ENCODE measurements around the gene SMC2. TPM values are rescaled to one million over a fixed set of nuclear protein-coding genes. Genes with fewer than 3 reads are reported as not detected.

SMC2 gene
- polyA plus RNA-seq, 2 of the 4 experiments (the other 2 are of a cell fraction): 33.9 to 43.3 TPM

DNA sequence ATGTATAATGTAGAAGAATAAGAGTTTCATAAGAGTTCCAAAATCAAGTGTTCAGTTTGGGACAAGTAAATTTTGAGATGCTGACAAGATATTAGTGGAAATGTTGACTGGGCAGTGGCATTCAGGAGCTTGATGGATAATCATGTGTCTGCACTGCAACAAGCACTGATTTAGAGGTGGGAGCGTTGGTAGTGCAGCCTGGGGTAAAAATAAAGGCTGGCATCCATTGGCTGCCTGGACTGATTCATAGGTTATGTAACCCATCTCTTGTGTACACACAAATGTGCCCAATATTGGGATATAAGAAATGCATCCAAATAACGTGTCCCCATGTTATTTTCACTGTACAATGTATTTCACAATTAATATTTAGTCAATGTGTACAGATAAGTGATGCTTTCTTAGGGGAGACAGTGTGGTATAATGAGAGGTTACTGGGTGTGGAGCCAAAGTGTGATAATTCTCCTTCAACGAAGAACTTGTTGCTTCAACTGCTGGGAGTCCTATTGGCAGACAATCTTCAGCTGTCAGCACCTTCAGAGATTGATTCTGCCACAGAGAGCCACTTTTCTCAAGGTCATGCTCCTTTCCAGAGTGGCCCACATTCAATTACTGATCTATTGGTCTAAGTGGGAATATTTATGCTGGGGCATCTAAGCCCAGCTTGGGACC lies 20.9 kb upstream of the SMC2 start:
- H3K9me3 ChIP-seq: 0 out of 3 replicates have a peak, but pooled peaks cover 2% of the 10 kb centered on the region
- POLR2A ChIA-PET: no interaction called here
- H3K27ac ChIP-seq: peak overlapping the region in 1 of 2 experiments; percentile 65; a peak in 2 of 6 replicates
- H3K4me3 ChIP-seq: no peak overlapping the region
- WGBS (ENCODE audit: missing lambda C conversion rate): 36% methylated on average over 3 of the region's 3 CpGs
- H3K4me1 ChIP-seq: peaks cover 46% of the 10 kb centered on the region
- no peak for TF ChIP-seq RCOR1 (IDR thresholded peaks at IDR 0.05; ENCODE audit: low read depth, low read length)
- TF ChIP-seq, protein P1, sequence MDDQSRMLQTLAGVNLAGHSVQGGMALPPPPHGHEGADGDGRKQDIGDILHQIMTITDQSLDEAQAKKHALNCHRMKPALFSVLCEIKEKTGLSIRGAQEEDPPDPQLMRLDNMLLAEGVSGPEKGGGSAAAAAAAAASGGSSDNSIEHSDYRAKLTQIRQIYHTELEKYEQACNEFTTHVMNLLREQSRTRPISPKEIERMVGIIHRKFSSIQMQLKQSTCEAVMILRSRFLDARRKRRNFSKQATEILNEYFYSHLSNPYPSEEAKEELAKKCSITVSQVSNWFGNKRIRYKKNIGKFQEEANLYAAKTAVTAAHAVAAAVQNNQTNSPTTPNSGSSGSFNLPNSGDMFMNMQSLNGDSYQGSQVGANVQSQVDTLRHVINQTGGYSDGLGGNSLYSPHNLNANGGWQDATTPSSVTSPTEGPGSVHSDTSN (IDR thresholded peaks at IDR 0.05): no peak
- no peak for TF ChIP-seq ESRRA (IDR thresholded peaks at IDR 0.05; ENCODE audit: borderline replicate concordance, low read length)
- no peak for TF ChIP-seq ZSCAN20 (CRISPR knock-in tag; IDR thresholded peaks at IDR 0.05)
- no peak for TF ChIP-seq E2F6 (IDR thresholded peaks at IDR 0.05; ENCODE audit: borderline replicate concordance, low read depth)
- no peak for TF ChIP-seq RARB (CRISPR knock-in tag; IDR thresholded peaks at IDR 0.05)
- TF ChIP-seq JUNB (IDR thresholded peaks at IDR 0.05): no peak
- no peak for TF ChIP-seq EHF (CRISPR knock-in tag; IDR thresholded peaks at IDR 0.05)
- TF ChIP-seq FOSB (CRISPR knock-in tag; IDR thresholded peaks at IDR 0.05): no peak
- no peak for TF ChIP-seq MAFK (IDR thresholded peaks at IDR 0.05; ENCODE audit: partially characterized antibody)
- TF ChIP-seq HES2 (IDR thresholded peaks at IDR 0.05): no peak
- TF ChIP-seq CHD4 (IDR thresholded peaks at IDR 0.05; ENCODE audit: borderline replicate concordance): no peak
- DNase-seq (ENCODE audit: low read depth in 1 of 2, low spot score in 1 of 2) (no peak), FAIRE-seq (no peak), ATAC-seq (no peak)
- CTCF ChIA-PET: interaction anchor here (1.0 kb wide), 1 partner anchor 16 kb away, joined by 3 read pairs; no protein-coding TSS in a partner anchor
- H3K4me2 ChIP-seq: no peak overlapping the region

DNA sequence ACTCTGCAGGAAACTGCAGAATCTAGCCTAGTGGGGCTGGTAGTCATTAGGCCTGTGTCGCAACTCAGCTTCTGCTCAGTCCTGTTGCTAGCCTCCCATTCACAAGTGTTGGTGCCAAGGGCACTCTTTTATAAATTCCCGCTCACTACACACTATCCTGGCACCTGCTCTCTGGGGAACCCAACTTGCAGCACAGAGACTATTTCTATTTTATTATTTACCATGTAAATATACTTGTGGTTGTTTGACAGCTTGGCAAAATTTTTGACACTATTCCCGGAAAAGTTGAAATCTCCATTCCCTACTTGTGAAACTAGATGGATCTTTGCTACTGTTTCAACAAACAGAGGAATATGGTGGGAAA lies 20.4 kb upstream of the SMC2 start:
- TF ChIP-seq CEBPB (IDR thresholded peaks at IDR 0.05): peak; percentile 14 to 33; a peak in 1 of 4 replicates
- TF ChIP-seq, protein P2, sequence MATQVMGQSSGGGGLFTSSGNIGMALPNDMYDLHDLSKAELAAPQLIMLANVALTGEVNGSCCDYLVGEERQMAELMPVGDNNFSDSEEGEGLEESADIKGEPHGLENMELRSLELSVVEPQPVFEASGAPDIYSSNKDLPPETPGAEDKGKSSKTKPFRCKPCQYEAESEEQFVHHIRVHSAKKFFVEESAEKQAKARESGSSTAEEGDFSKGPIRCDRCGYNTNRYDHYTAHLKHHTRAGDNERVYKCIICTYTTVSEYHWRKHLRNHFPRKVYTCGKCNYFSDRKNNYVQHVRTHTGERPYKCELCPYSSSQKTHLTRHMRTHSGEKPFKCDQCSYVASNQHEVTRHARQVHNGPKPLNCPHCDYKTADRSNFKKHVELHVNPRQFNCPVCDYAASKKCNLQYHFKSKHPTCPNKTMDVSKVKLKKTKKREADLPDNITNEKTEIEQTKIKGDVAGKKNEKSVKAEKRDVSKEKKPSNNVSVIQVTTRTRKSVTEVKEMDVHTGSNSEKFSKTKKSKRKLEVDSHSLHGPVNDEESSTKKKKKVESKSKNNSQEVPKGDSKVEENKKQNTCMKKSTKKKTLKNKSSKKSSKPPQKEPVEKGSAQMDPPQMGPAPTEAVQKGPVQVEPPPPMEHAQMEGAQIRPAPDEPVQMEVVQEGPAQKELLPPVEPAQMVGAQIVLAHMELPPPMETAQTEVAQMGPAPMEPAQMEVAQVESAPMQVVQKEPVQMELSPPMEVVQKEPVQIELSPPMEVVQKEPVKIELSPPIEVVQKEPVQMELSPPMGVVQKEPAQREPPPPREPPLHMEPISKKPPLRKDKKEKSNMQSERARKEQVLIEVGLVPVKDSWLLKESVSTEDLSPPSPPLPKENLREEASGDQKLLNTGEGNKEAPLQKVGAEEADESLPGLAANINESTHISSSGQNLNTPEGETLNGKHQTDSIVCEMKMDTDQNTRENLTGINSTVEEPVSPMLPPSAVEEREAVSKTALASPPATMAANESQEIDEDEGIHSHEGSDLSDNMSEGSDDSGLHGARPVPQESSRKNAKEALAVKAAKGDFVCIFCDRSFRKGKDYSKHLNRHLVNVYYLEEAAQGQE (IDR thresholded peaks at IDR 0.05): no peak
- ATAC-seq (no peak), DNase-seq (ENCODE audit: low read depth in 1 of 2, low spot score in 1 of 2) (no peak), FAIRE-seq (no peak)
- Histone ChIP-seq H3K4me1 (peaks cover 41% of the 10 kb centered on the region), H3K27ac (peak overlapping the region in 1 of 2 experiments; percentile 65; a peak in 3 of 6 replicates), H3K4me3 (no peak overlapping the region), H3K9me3 (0 out of 3 replicates have a peak, but pooled peaks cover 3% of the 10 kb centered on the region), H3K4me2 (no peak overlapping the region)
- ChIA-PET POLR2A (no interaction called here), CTCF (interaction anchor here (0.9 to 1.0 kb wide), 2 partner anchors 16 to 33 kb away, joined by 3 read pairs; no protein-coding TSS in a partner anchor)
- 74% methylated on average over 3 of the region's 3 CpGs for WGBS (ENCODE audit: missing lambda C conversion rate)

- Histone ChIP-seq H3K4me1 (peaks cover 35% of the 10 kb centered on the region), H3K4me3 (no peak overlapping the region), H3K27ac (0 out of 6 replicates have a peak overlapping the region, but pooled peaks of 1 of the 2 experiments have one; percentile 21), H3K9me3 (0 out of 3 replicates have a peak, but pooled peaks cover 3% of the 10 kb centered on the region), H3K4me2 (peak overlapping the region; percentile 50)
- peak in 1 of 2 experiments; percentile 56 for DNase-seq (ENCODE audit: low read depth in 1 of 2, low spot score in 1 of 2)
- FAIRE-seq: no peak
- WGBS (ENCODE audit: missing lambda C conversion rate): 0% methylated on average over 2 of the region's 2 CpGs
- CTCF ChIA-PET: interaction anchor here (0.9 kb wide), 1 partner anchor 32 kb away, joined by 3 read pairs; no protein-coding TSS in a partner anchor
- ATAC-seq: peak; percentile 88 to 94
- POLR2A ChIA-PET: no interaction called here
- no peak for TF ChIP-seq EHF (CRISPR knock-in tag; IDR thresholded peaks at IDR 0.05)
- TF ChIP-seq ZFP36 (IDR thresholded peaks at IDR 0.05; ENCODE audit: borderline replicate concordance, partially characterized antibody): no peak
- no peak for TF ChIP-seq MAFK (IDR thresholded peaks at IDR 0.05; ENCODE audit: partially characterized antibody)
- peak in 1 of 2 experiments; percentile 62; a peak in 1 of 5 replicates for TF ChIP-seq JUN (IDR thresholded peaks at IDR 0.05)
- no peak for TF ChIP-seq BHLHE40 (IDR thresholded peaks at IDR 0.05; ENCODE audit: low read depth, low read length)
- no peak for TF ChIP-seq NFE2L2 (conservative IDR thresholded peaks at IDR 0.05; ENCODE audit: low read length)
- no peak for TF ChIP-seq E2F6 (IDR thresholded peaks at IDR 0.05; ENCODE audit: borderline replicate concordance, low read depth)
- TF ChIP-seq, protein P3, sequence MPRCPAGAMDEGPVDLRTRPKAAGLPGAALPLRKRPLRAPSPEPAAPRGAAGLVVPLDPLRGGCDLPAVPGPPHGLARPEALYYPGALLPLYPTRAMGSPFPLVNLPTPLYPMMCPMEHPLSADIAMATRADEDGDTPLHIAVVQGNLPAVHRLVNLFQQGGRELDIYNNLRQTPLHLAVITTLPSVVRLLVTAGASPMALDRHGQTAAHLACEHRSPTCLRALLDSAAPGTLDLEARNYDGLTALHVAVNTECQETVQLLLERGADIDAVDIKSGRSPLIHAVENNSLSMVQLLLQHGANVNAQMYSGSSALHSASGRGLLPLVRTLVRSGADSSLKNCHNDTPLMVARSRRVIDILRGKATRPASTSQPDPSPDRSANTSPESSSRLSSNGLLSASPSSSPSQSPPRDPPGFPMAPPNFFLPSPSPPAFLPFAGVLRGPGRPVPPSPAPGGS (IDR thresholded peaks at IDR 0.05): 0 out of 3 replicates have a peak, but pooled peaks have one; percentile 46
- no peak for TF ChIP-seq SMC3 (IDR thresholded peaks at IDR 0.05)
- no peak for TF ChIP-seq FOXS1 (CRISPR knock-in tag; IDR thresholded peaks at IDR 0.05)
- no peak for TF ChIP-seq HOXB5 (CRISPR knock-in tag; IDR thresholded peaks at IDR 0.05)
- no peak for TF ChIP-seq HOXB13 (CRISPR knock-in tag; IDR thresholded peaks at IDR 0.05; ENCODE audit: low read depth)
- TF ChIP-seq ESRRA (IDR thresholded peaks at IDR 0.05; ENCODE audit: borderline replicate concordance, low read length): no peak
- no peak for TF ChIP-seq RCOR1 (IDR thresholded peaks at IDR 0.05; ENCODE audit: low read depth, low read length)
- no peak for TF ChIP-seq RARB (CRISPR knock-in tag; IDR thresholded peaks at IDR 0.05)
Measured at GRCh38 chr9:104074876-104075275, 19.2 kb upstream of the SMC2 start.

Data from A549 (cell line).